ENCODE measurements around the gene HDLBP. TPM values are rescaled to one million over a fixed set of nuclear protein-coding genes. Genes with fewer than 3 reads are reported as not detected.

Gene HDLBP
- total RNA-seq, 4 donors from 2014 or later, result 303 to 490 (median 435) TPM

DNA sequence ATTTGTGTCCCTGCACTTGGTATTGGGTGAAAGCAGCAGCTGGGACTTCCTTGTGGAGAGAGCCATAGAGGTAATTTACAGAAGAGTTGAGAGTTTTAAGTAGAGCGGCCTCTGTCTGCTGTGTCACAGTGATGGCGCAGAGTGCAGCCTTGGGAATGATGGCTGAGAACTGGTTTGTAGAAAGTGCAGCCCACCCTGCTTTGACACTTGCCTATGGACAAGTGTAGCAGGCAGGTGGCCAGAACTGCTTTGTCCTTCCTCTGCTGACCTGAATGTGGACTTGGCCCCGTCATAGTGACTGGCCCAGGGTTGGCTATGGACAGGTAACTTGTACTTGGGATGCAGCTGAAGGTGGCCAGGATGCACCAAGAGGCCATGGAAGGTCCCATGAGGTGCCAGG lies 133.3 kb downstream of the HDLBP start:
- intact Hi-C loops (cut with DNase I), result no loop called here
- Histone ChIP-seq H3K27ac (no peak overlapping the region), H3K4me1 (no peaks in the 10 kb centered on the region), H3K27me3 (no peaks in the 10 kb centered on the region), H3K36me3 (peaks cover 6 to 16% of the 10 kb centered on the region in 2 donors), H3K4me3 (replicated peaks in 1 of 3) (no peak overlapping the region), H3K9me3 (no peaks in the 10 kb centered on the region)
- 93 to 100% methylated on average over 2 to 3 of the region's 3 CpGs for WGBS, 2 donors
- no peak for DNase-seq
- TF ChIP-seq, protein P1, sequence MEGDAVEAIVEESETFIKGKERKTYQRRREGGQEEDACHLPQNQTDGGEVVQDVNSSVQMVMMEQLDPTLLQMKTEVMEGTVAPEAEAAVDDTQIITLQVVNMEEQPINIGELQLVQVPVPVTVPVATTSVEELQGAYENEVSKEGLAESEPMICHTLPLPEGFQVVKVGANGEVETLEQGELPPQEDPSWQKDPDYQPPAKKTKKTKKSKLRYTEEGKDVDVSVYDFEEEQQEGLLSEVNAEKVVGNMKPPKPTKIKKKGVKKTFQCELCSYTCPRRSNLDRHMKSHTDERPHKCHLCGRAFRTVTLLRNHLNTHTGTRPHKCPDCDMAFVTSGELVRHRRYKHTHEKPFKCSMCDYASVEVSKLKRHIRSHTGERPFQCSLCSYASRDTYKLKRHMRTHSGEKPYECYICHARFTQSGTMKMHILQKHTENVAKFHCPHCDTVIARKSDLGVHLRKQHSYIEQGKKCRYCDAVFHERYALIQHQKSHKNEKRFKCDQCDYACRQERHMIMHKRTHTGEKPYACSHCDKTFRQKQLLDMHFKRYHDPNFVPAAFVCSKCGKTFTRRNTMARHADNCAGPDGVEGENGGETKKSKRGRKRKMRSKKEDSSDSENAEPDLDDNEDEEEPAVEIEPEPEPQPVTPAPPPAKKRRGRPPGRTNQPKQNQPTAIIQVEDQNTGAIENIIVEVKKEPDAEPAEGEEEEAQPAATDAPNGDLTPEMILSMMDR (IDR thresholded peaks at IDR 0.05), result no peak
- no peak for TF ChIP-seq POLR2A (IDR thresholded peaks at IDR 0.05)

DNA sequence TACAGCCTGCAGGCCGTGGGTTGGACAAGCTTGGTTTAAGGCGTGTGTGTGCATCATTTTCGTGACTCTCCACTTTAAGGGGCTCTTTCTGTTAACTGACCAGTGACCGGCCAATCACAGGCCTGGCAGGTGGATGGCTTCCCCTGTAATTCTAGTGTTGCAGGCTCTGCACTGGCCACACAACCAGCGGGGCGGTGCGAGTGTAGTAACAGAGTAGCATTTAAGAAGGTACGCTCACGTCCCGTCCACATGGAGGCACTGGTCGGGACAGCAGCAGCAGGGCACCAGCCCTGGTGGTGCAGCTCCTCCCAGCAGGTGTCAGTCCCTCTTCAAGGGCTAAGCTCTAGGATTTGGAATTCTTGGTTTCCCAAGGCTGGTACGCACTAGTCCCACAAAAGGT lies 135.0 kb downstream of the HDLBP start:
- no peak overlapping the region for H3K27ac ChIP-seq
- H3K36me3 ChIP-seq, result peaks cover 6 to 17% of the 10 kb centered on the region in 2 donors
- no peak for DNase-seq
- no peak overlapping the region for H3K4me3 ChIP-seq (replicated peaks in 1 of 3)
- no peaks in the 10 kb centered on the region for H3K4me1 ChIP-seq
- no peaks in the 10 kb centered on the region for H3K9me3 ChIP-seq
- no peak for TF ChIP-seq POLR2A (IDR thresholded peaks at IDR 0.05)
- TF ChIP-seq, protein P1 (IDR thresholded peaks at IDR 0.05), result no peak
- intact Hi-C loops (cut with DNase I), result no loop called here
- no peaks in the 10 kb centered on the region for H3K27me3 ChIP-seq
- 91 to 95% methylated on average over 9 to 11 of the region's 12 CpGs for WGBS, 2 donors

DNA sequence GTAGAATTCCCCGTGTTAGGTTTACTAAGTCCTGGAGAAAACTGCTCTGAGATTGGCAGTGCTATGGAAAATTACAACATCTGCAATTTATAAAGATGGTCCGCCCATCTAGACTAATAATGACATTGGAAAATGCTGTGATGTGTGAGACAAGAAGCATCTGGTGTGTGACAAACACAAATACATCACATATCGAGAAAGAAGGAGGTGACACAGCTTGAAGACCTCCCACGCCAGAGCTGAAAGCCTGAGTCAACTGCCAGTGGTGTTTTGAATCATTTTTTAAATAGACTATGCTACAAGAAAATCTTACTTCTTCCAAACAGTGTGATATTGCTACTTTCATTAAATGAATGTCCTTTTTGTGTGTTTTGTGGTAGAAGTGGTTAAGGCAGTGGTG lies 135.6 kb downstream of the HDLBP start:
- H3K36me3 ChIP-seq, result peaks cover 6 to 20% of the 10 kb centered on the region in 2 donors
- H3K27me3 ChIP-seq, result no peaks in the 10 kb centered on the region
- no peak overlapping the region for H3K4me3 ChIP-seq (replicated peaks in 1 of 3)
- H3K9me3 ChIP-seq, result no peaks in the 10 kb centered on the region
- no peak overlapping the region for H3K27ac ChIP-seq
- TF ChIP-seq POLR2A (IDR thresholded peaks at IDR 0.05), result no peak
- TF ChIP-seq, protein P1 (IDR thresholded peaks at IDR 0.05), result no peak
- DNase-seq, result no peak
- WGBS, 2 donors, result 91 to 94% methylated on average over 4 of the region's 4 CpGs
- H3K4me1 ChIP-seq, result no peaks in the 10 kb centered on the region
- intact Hi-C loops (cut with DNase I), result no loop called here

DNA sequence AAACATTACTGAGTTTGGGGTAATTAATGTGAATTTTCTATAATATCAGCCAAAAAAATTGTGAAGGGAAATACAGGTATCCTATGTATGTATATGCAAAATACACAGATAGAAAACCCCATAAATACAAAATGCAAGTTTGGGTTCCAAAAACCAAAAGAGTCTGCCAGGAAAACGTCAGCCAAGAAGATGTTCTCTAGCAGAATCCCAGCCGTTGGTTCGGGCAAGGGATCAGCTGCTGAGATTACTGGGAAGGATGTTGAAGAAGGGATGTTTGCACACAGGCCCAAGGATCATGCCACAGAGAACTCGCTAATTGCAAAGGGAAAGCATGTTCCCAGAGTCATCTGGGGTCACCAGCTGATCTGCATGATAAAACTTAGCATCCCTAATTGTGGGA lies 136.5 kb downstream of the HDLBP start:
- intact Hi-C loops (cut with DNase I), result no loop called here
- TF ChIP-seq POLR2A (IDR thresholded peaks at IDR 0.05), result no peak
- TF ChIP-seq, protein P1 (IDR thresholded peaks at IDR 0.05), result no peak
- Histone ChIP-seq H3K27me3 (no peaks in the 10 kb centered on the region), H3K4me1 (no peaks in the 10 kb centered on the region), H3K9me3 (no peaks in the 10 kb centered on the region), H3K36me3 (peaks cover 6 to 20% of the 10 kb centered on the region in 2 donors), H3K27ac (no peak overlapping the region), H3K4me3 (replicated peaks in 1 of 3) (no peak overlapping the region)
- no peak for DNase-seq
- WGBS, 2 donors, result 87 to 94% methylated on average over 4 of the region's 4 CpGs

DNA sequence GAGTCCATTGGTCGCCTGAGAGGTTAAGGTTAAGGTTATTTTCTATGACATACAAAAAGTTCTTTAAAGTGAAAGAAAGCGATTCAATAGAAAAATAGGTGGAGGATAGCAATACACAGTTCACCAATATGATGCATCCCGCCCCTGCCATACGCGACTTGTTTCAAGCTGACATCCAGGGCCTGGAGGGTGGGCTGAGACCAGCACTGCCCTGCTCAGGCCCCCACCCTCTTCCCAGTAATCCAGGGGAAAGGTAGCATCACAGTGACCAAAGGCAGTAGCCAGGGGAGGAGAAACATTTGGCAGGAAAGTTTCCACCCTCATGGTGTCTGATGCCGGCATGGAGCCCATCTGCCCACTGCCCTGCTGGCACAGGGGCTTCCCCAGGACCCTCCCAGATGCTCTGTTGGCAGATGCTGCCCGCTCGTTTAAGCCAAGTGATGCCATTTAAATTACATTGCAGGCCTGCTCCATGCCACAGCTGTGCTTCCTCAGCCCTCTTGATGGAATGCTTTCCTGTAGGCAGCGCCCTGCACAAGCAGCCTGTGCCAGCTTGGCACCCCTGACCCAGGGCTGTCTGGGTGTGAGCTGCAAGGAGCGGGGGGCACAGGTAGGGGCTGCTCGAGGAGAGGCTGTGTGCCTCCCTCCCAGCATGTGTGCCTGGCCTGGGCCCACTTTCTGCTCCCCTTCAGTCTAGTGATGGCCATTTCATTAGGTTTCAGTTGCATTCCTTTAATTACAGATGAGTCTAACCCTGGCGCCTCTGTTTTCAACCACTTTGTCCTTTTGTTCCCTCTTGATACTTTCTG lies 137.7 kb downstream of the HDLBP start:
- no peaks in the 10 kb centered on the region for H3K4me1 ChIP-seq
- no peak overlapping the region for H3K4me3 ChIP-seq (replicated peaks in 1 of 3)
- no peaks in the 10 kb centered on the region for H3K9me3 ChIP-seq
- H3K36me3 ChIP-seq, result peaks cover 6 to 14% of the 10 kb centered on the region in 2 donors
- no peak for TF ChIP-seq POLR2A (IDR thresholded peaks at IDR 0.05)
- TF ChIP-seq, protein P1 (IDR thresholded peaks at IDR 0.05), result no peak
- intact Hi-C loops (cut with DNase I), result no loop called here
- no peak overlapping the region for H3K27ac ChIP-seq
- no peak for DNase-seq
- WGBS, 2 donors, result 97% methylated on average over 11 to 12 of the region's 12 CpGs
- no peaks in the 10 kb centered on the region for H3K27me3 ChIP-seq
